DND-41 (cell line): Measurements from ENCODE around the gene TET1.
"Not testable (repeated sequence)": the region's sequence is repeated elsewhere in the genome, so short reads cannot be mapped to it uniquely, and the experiment has no call there.

Experiments used
- ATAC-seq: fragments of 200-7000 bp; cut with Tn5 transposase; 3 replicates; pipeline ENCODE4 v1.9.1; 2021; ENCODE audit warnings: low read depth; ENCODE audit not compliant: insufficient read depth
- DNase-seq: peaks from one replicate; pipeline ENCODE4 v3.0.0-alpha.2; 2020
- H2AFZ ChIP-seq: 2 replicates; pipeline ENCODE4 v1.6.0; 2012; ENCODE audit warnings: low read depth, low read length
- H3K27ac ChIP-seq: 2 replicates; pipeline ENCODE4 v1.5.1; 2012; ENCODE audit warnings: low read length, inconsistent platforms
- H3K27me3 ChIP-seq: fragments of 200-600 bp; sonication (generic); 2 replicates; pipeline ENCODE4 v1.6.0; 2012; ENCODE audit warnings: low read length, mild to moderate bottlenecking, inconsistent platforms; ENCODE audit not compliant: insufficient read depth, poor library complexity
- H3K36me3 ChIP-seq: 2 replicates; pipeline ENCODE4 v1.5.1; 2012; ENCODE audit warnings: low read length, inconsistent platforms; ENCODE audit not compliant: insufficient read depth
- H3K4me1 ChIP-seq: 2 replicates; pipeline ENCODE4 v1.5.1; 2012; ENCODE audit warnings: mild to moderate bottlenecking, low read length; ENCODE audit not compliant: insufficient read depth
- H3K4me2 ChIP-seq: 2 replicates; pipeline ENCODE4 v1.6.0; 2012; ENCODE audit warnings: mild to moderate bottlenecking, moderate library complexity, low read length, inconsistent platforms; ENCODE audit not compliant: insufficient read depth
- H3K4me3 ChIP-seq, 2 experiments: fragments of 200-600 bp in 1 of 2; shearing (Covaris generic) in 1 of 2; 2 replicates each; pipeline ENCODE4 v1.5.1; 2012 to 2016; ENCODE audit warnings: inconsistent platforms in 2 of 2, low read length in 2 of 2, mild to moderate bottlenecking in 2 of 2, low read depth in 1 of 2, moderate library complexity in 1 of 2
- H3K79me2 ChIP-seq: 2 replicates; pipeline ENCODE4 v1.6.0; 2012; ENCODE audit warnings: low read length, inconsistent platforms; ENCODE audit not compliant: insufficient read depth
- H3K9ac ChIP-seq: 2 replicates; pipeline ENCODE4 v1.6.0; 2012; ENCODE audit warnings: low read depth, mild to moderate bottlenecking, inconsistent platforms, low read length, moderate library complexity
- H3K9me3 ChIP-seq: 2 replicates; pipeline ENCODE4 v1.5.1; 2012; ENCODE audit warnings: low read length, moderate library complexity, mild to moderate bottlenecking, inconsistent platforms; ENCODE audit not compliant: insufficient read depth, severe bottlenecking
- H4K20me1 ChIP-seq: 2 replicates; pipeline ENCODE4 v1.6.0; 2012; ENCODE audit warnings: low read length; ENCODE audit not compliant: insufficient read depth
- CTCF ChIP-seq: IDR thresholded peaks from 2 replicates; pipeline ENCODE4 v1.5.1; 2012; ENCODE audit warnings: borderline replicate concordance, low read length, moderate library complexity, mild to moderate bottlenecking; ENCODE audit not compliant: poor library complexity, severe bottlenecking; ENCODE audit errors: extremely low read depth
- EZH2 ChIP-seq: IDR thresholded peaks from 3 replicates; pipeline ENCODE4 v1.6.1; 2012; ENCODE audit warnings: borderline replicate concordance, low read depth, mild to moderate bottlenecking, moderate library complexity, low read length, inconsistent platforms; ENCODE audit not compliant: severe bottlenecking

Gene TET1

DNA sequence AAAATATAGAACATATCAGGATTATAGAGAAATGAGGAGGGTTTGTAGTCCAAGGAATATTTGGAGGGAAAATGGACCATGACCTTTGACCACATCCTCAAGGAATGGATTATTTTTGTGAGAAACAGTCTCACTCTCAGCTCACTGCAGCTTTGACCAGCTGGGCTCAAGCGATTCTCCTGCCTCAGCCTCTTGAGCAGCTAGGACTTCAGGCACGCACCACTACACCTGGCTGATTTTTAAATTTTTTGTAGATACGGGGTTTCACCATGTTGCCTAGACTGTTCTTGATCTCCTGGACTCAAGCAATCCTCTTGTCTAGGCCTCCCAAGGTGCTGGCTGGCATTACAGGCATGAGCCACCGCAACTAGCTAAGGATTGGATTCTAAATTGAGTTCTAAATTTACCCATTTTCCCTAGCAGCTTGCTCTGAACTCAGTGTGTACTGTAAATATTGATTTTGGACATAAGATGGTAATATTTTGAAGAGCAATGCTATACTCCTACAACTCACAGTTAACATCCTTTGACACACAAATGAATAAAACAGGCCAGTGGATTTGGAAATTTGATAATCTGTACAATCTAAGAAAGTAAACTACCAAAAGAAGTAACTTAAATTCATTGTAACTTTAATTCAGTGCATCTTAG lies 73.8 kb downstream of the TET1 start:
- ATAC-seq (no peak), DNase-seq (no peak)
- H3K4me3 ChIP-seq, result no peak overlapping the region
- H2AFZ ChIP-seq, result no peak overlapping the region
- H3K9ac ChIP-seq, result no peak overlapping the region
- H4K20me1 ChIP-seq, result no peaks in the 10 kb centered on the region
- H3K27me3 ChIP-seq, result no peaks in the 10 kb centered on the region
- H3K4me1 ChIP-seq, result peaks cover 3% of the 10 kb centered on the region
- H3K4me2 ChIP-seq, result no peak overlapping the region
- no peaks in the 10 kb centered on the region for H3K9me3 ChIP-seq
- TF ChIP-seq CTCF (no peak), EZH2 (no peak)
- H3K36me3 ChIP-seq, result no peaks in the 10 kb centered on the region
- H3K79me2 ChIP-seq, result peaks cover 17% of the 10 kb centered on the region
- H3K27ac ChIP-seq, result no peak overlapping the region

DNA sequence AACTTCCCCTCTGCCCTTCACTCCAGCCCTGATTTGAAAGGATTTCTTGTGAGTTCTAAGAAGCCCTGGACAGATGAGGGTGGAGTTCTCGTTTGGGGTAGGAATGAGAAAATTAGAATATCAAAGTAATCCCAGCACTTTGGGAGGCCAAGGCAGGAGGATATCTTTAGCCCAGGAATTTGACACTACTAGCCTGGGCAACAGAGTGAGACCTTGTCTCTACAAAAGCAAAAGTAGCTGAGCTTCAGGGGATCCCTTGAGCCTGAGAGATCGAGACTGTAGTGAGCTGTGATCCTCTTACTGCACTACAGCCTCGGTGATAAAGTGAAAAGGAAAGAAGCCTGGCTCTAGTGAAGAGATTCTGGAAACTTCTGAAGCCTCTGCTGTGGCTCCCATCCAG lies 76.2 kb downstream of the TET1 start:
- H2AFZ ChIP-seq, result no peak overlapping the region
- no peak for DNase-seq
- no peaks in the 10 kb centered on the region for H3K27me3 ChIP-seq
- H3K79me2 ChIP-seq, result peaks cover 10% of the 10 kb centered on the region
- no peaks in the 10 kb centered on the region for H4K20me1 ChIP-seq
- H3K9ac ChIP-seq, result no peak overlapping the region
- H3K4me1 ChIP-seq, result no peaks in the 10 kb centered on the region
- ATAC-seq, result no peak
- no peak overlapping the region for H3K27ac ChIP-seq
- H3K9me3 ChIP-seq, result no peaks in the 10 kb centered on the region
- no peak overlapping the region for H3K4me2 ChIP-seq
- H3K36me3 ChIP-seq, result no peaks in the 10 kb centered on the region
- TF ChIP-seq CTCF (no peak), EZH2 (no peak)
- H3K4me3 ChIP-seq, result no peak overlapping the region

- H3K9me3 ChIP-seq, H3K27me3 ChIP-seq, DNase-seq, H3K27ac ChIP-seq, H3K4me3 ChIP-seq, ATAC-seq, H4K20me1 ChIP-seq, H3K9ac ChIP-seq, H2AFZ ChIP-seq, H3K4me1 ChIP-seq, H3K4me2 ChIP-seq, H3K79me2 ChIP-seq: not testable (repeated sequence)
- peaks cover 18% of the 10 kb centered on the region for H3K36me3 ChIP-seq
Measured at GRCh38 chr10:68643550-68643949, 83.4 kb downstream of the TET1 start.

- no peaks in the 10 kb centered on the region for H3K9me3 ChIP-seq
- TF ChIP-seq CTCF (no peak), EZH2 (no peak)
Measured at GRCh38 chr10:68647672-68648341, 87.7 kb downstream of the TET1 start.

More at GRCh38 chr10:68647672-68648341, 87.7 kb downstream of the TET1 start:
- Histone ChIP-seq H3K4me1 (no peaks in the 10 kb centered on the region), H3K36me3 (peaks cover 27% of the 10 kb centered on the region), H3K4me3 (no peak overlapping the region), H3K9ac (no peak overlapping the region), H3K79me2 (no peaks in the 10 kb centered on the region; the same call in 1 of the 2 replicates), H4K20me1 (no peaks in the 10 kb centered on the region), H3K27ac (no peak overlapping the region), H3K27me3 (no peaks in the 10 kb centered on the region), H3K4me2 (no peak overlapping the region), H2AFZ (no peak overlapping the region)
- ATAC-seq (no peak), DNase-seq (no peak)
